G401 (cell line): ENCODE measurements around the gene UFD1. TPM values are rescaled to one million over a fixed set of nuclear protein-coding genes. Genes with fewer than 3 reads are reported as not detected.
"Not testable (repeated sequence)": the region's sequence is repeated elsewhere in the genome, so short reads cannot be mapped to it uniquely, and the experiment has no call there.

Source experiments
- DNase-seq: peaks from one replicate; pipeline ENCODE4 v3.0.0-alpha.2; 2015; ENCODE audit warnings: low spot score
- in situ Hi-C: cut with HindIII; loops from 2 replicates; pipeline ENCODE4 v1.10.0; 2016; ENCODE audit warnings: low sequenced_read_pairs, mixed read lengths
- total RNA-seq: library from RNA; depleted of rRNA; stranded (reverse); fragments of >200 nt; shearing (Covaris generic); gene quantifications from 2 replicates; pipeline ENCODE4 v1.2.3, GENCODE V29; 2014

Gene UFD1
- total RNA-seq, 1 experiment from 2014 or later = 74.1 TPM

- no peak for DNase-seq
Observed at GRCh38 chr22:19457828-19458428, 21.1 kb downstream of the UFD1 start.

GRCh38 chr22:19456541-19456940 is 22.5 kb downstream of the UFD1 start:
- in situ Hi-C loops = no loop called here
- no peak for DNase-seq

More at GRCh38 chr22:19457828-19458428, 21.1 kb downstream of the UFD1 start:
- in situ Hi-C loops = no loop called here

GRCh38 chr22:19455585-19456370 is 23.2 kb downstream of the UFD1 start:
- in situ Hi-C loops = no loop called here
- peak; percentile 71 for DNase-seq

- DNase-seq = no peak
- in situ Hi-C loops = no loop called here
Observed at GRCh38 chr22:19455033-19455432, 24.0 kb downstream of the UFD1 start.

GRCh38 chr22:19454156-19454555 is 24.8 kb downstream of the UFD1 start:
- in situ Hi-C loops = no loop called here
- DNase-seq = no peak

GRCh38 chr22:19453718-19454117 is 25.3 kb downstream of the UFD1 start:
- in situ Hi-C loops = no loop called here
- DNase-seq = no peak

GRCh38 chr22:19451570-19451969 is 27.4 kb downstream of the UFD1 start:
- in situ Hi-C loops = no loop called here
- DNase-seq = no peak

- in situ Hi-C loops = no loop called here
Observed at GRCh38 chr22:19450363-19451175, 28.4 kb downstream of the UFD1 start.

GRCh38 chr22:19449422-19449767 is 29.6 kb downstream of the UFD1 start:
- no peak for DNase-seq
- in situ Hi-C loops = no loop called here

More at GRCh38 chr22:19450363-19451175, 28.4 kb downstream of the UFD1 start:
- DNase-seq = no peak

- in situ Hi-C loops = no loop called here
- no peak for DNase-seq
Observed at GRCh38 chr22:19448739-19449421, 30.1 kb downstream of the UFD1 start.

- DNase-seq = peak; percentile 72
- in situ Hi-C loops = no loop called here
Observed at GRCh38 chr22:19448076-19448607, 30.9 kb downstream of the UFD1 start.

- DNase-seq = peak; percentile 98
- in situ Hi-C loops = no loop called here
Observed at GRCh38 chr22:19447330-19448075, 31.5 kb downstream of the UFD1 start, which contains the start of gene C22orf39. Gene C22orf39, minus strand, starts transcription at chr22:19447711. Its CDS starts 23 bp downstream, at chr22:19447688.

GRCh38 chr22:19446603-19447329 is 32.2 kb downstream of the UFD1 start:
- in situ Hi-C loops = no loop called here
- no peak for DNase-seq

GRCh38 chr22:19445279-19445982 is 33.6 kb downstream of the UFD1 start:
- DNase-seq, in situ Hi-C loops: not testable (repeated sequence)

- DNase-seq = no peak
- in situ Hi-C loops = no loop called here
Observed at GRCh38 chr22:19443544-19444211, 35.3 kb downstream of the UFD1 start.

- in situ Hi-C loops = no loop called here
- no peak for DNase-seq
Observed at GRCh38 chr22:19442166-19442565, 36.8 kb downstream of the UFD1 start.
